Muscle of leg (tissue), 11 donors: ENCODE measurements around the gene TTC39C. TPM values are rescaled to one million over a fixed set of nuclear protein-coding genes. Genes with fewer than 3 reads are reported as not detected.
"Not testable (repeated sequence)": the region's sequence is repeated elsewhere in the genome, so short reads cannot be mapped to it uniquely, and the experiment has no call there.

ENCODE experiments used
- DNase-seq: peaks from one replicate; pipeline ENCODE4 v3.0.0; 2013
- H3K27ac ChIP-seq: one replicate; pipeline ENCODE4 v1.5.1; 2013; ENCODE audit warnings: mild to moderate bottlenecking, low read length, control low read depth
- H3K27me3 ChIP-seq: one replicate; pipeline ENCODE4 v1.6.1; 2013; ENCODE audit warnings: low read length; ENCODE audit not compliant: control insufficient read depth, insufficient read depth
- H3K36me3 ChIP-seq: one replicate; pipeline ENCODE4 v1.6.1; 2013; ENCODE audit warnings: low read length; ENCODE audit not compliant: control insufficient read depth, insufficient read depth
- H3K4me1 ChIP-seq: one replicate; pipeline ENCODE4 v1.6.1; 2013; ENCODE audit warnings: low read length; ENCODE audit not compliant: control insufficient read depth, insufficient read depth
- H3K4me3 ChIP-seq: one replicate; pipeline ENCODE4 v1.5.1; 2013; ENCODE audit warnings: low read length, control low read depth
- H3K9me3 ChIP-seq: replicated peaks from 2 replicates; pipeline ENCODE4 v1.6.1; 2013; ENCODE audit warnings: low read depth, low read length; ENCODE audit not compliant: control insufficient read depth
- WGBS: methylation state at CpG from one replicate; pipeline ENCODE4 v1.1.5; 2013; ENCODE audit warnings: missing lambda C conversion rate; ENCODE audit not compliant: insufficient coverage; 5-methylcytosine and 5-hydroxymethylcytosine counted together
- polyA plus RNA-seq, 8 donors: library from polyadenylated mRNA; unstranded; fragments of 120-200 nt; gene quantifications; one replicate each; pipeline versions ENCODE4 v1.2.1 to v1.2.3, GENCODE V29; 2013; ENCODE audit warnings: inconsistent platforms in 1 of 8, low replicate concordance in 1 of 8; ENCODE audit not compliant: insufficient read length in 8 of 8, insufficient read depth in 1 of 8
- total RNA-seq: library from RNA; stranded (reverse); fragments of 120-200 nt; gene quantifications from one replicate; pipeline ENCODE4 v1.2.4, GENCODE V29; 2013

Gene TTC39C
- total and polyA plus RNA-seq, 9 donors = 2.9 to 6.9 (median 3.3) TPM

- Histone ChIP-seq H3K27me3 (no peaks in the 10 kb centered on the region), H3K4me1 (no peaks in the 10 kb centered on the region), H3K9me3 (no peaks in the 10 kb centered on the region), H3K27ac (no peak overlapping the region), H3K36me3 (no peaks in the 10 kb centered on the region), H3K4me3 (no peak overlapping the region)
- 85% methylated on average over 4 of the region's 7 CpGs for WGBS
- DNase-seq = no peak
These were observed 37.5 kb downstream of the TTC39C start for GRCh38 chr18:24052053-24052452.

- Histone ChIP-seq H3K9me3 (no peaks in the 10 kb centered on the region), H3K36me3 (no peaks in the 10 kb centered on the region), H3K4me3 (no peak overlapping the region), H3K27ac (no peak overlapping the region), H3K4me1 (no peaks in the 10 kb centered on the region), H3K27me3 (no peaks in the 10 kb centered on the region)
- no CpG with 5 or more reads among the region's 4 CpGs for WGBS
- peak; percentile 62 for DNase-seq
These were observed 38.7 kb downstream of the TTC39C start for GRCh38 chr18:24053211-24053610.

- H3K4me3 ChIP-seq = no peak overlapping the region
- no peaks in the 10 kb centered on the region for H3K4me1 ChIP-seq
- H3K27ac ChIP-seq = no peak overlapping the region
- no peaks in the 10 kb centered on the region for H3K36me3 ChIP-seq
- WGBS = no CpG with 5 or more reads among the region's 4 CpGs
- DNase-seq = no peak
- H3K9me3 ChIP-seq = no peaks in the 10 kb centered on the region
- H3K27me3 ChIP-seq = no peaks in the 10 kb centered on the region
These were observed 39.6 kb downstream of the TTC39C start for GRCh38 chr18:24054130-24054529.

GRCh38 chr18:24055009-24055804 lies 40.7 kb downstream of the TTC39C start:
- WGBS = 80% methylated on average over 1 of the region's 3 CpGs
- no peak overlapping the region for H3K27ac ChIP-seq
- H3K4me3 ChIP-seq = no peak overlapping the region
- no peak for DNase-seq
- H3K36me3 ChIP-seq = no peaks in the 10 kb centered on the region
- H3K27me3 ChIP-seq = no peaks in the 10 kb centered on the region
- no peaks in the 10 kb centered on the region for H3K9me3 ChIP-seq
- no peaks in the 10 kb centered on the region for H3K4me1 ChIP-seq

GRCh38 chr18:24055878-24056277 lies 41.3 kb downstream of the TTC39C start:
- 33% methylated on average over 1 of the region's 2 CpGs for WGBS
- no peak overlapping the region for H3K4me3 ChIP-seq

GRCh38 chr18:24056506-24056905 lies 42.0 kb downstream of the TTC39C start:
- Histone ChIP-seq H3K36me3 (no peaks in the 10 kb centered on the region), H3K27me3 (no peaks in the 10 kb centered on the region), H3K4me1 (no peaks in the 10 kb centered on the region), H3K4me3 (no peak overlapping the region), H3K9me3 (no peaks in the 10 kb centered on the region), H3K27ac (no peak overlapping the region)
- WGBS = no CpG with 5 or more reads among the region's 2 CpGs
- DNase-seq = no peak

More at GRCh38 chr18:24055878-24056277, 41.3 kb downstream of the TTC39C start:
- H3K36me3 ChIP-seq = no peaks in the 10 kb centered on the region
- H3K9me3 ChIP-seq = no peaks in the 10 kb centered on the region
- no peaks in the 10 kb centered on the region for H3K4me1 ChIP-seq
- DNase-seq = peak; percentile 48
- no peak overlapping the region for H3K27ac ChIP-seq
- no peaks in the 10 kb centered on the region for H3K27me3 ChIP-seq

GRCh38 chr18:24057804-24058203 lies 43.2 kb downstream of the TTC39C start:
- H3K27ac ChIP-seq = no peak overlapping the region
- H3K4me1 ChIP-seq = no peaks in the 10 kb centered on the region
- no peaks in the 10 kb centered on the region for H3K36me3 ChIP-seq
- H3K27me3 ChIP-seq = no peaks in the 10 kb centered on the region
- no peak for DNase-seq
- no CpG with 5 or more reads among the region's 1 CpG for WGBS
- H3K9me3 ChIP-seq = no peaks in the 10 kb centered on the region
- H3K4me3 ChIP-seq = no peak overlapping the region

GRCh38 chr18:24059385-24059784 lies 44.8 kb downstream of the TTC39C start:
- H3K4me3 ChIP-seq, H3K27me3 ChIP-seq, H3K27ac ChIP-seq, H3K36me3 ChIP-seq, DNase-seq, H3K4me1 ChIP-seq, H3K9me3 ChIP-seq: not testable (repeated sequence)
- 86% methylated on average over 1 of the region's 4 CpGs for WGBS

- H3K9me3 ChIP-seq = no peaks in the 10 kb centered on the region
- H3K27ac ChIP-seq = no peak overlapping the region
- H3K27me3 ChIP-seq = no peaks in the 10 kb centered on the region
- H3K4me1 ChIP-seq = no peaks in the 10 kb centered on the region
- H3K4me3 ChIP-seq = no peak overlapping the region
- WGBS = no CpG with 5 or more reads among the region's 2 CpGs
- H3K36me3 ChIP-seq = no peaks in the 10 kb centered on the region
- DNase-seq = no peak
These were observed 46.1 kb downstream of the TTC39C start for GRCh38 chr18:24060644-24061043.

GRCh38 chr18:24063121-24063731 lies 48.7 kb downstream of the TTC39C start:
- WGBS = no CpG with 5 or more reads among the region's 4 CpGs
- no peak for DNase-seq
- no peak overlapping the region for H3K27ac ChIP-seq

More at GRCh38 chr18:24063121-24063731, 48.7 kb downstream of the TTC39C start:
- H3K4me3 ChIP-seq = no peak overlapping the region
- no peaks in the 10 kb centered on the region for H3K9me3 ChIP-seq
- H3K27me3 ChIP-seq = no peaks in the 10 kb centered on the region
- H3K4me1 ChIP-seq = no peaks in the 10 kb centered on the region
- no peaks in the 10 kb centered on the region for H3K36me3 ChIP-seq
